LNCaP clone FGC (cell line): ENCODE results near the gene LY6G5C.
A peak's percentile ranks its signal among the peaks of the same experiment; 100 is the strongest.

Experiments
- DNase-seq: peaks from one replicate; pipeline ENCODE4 v3.0.0-alpha.2; 2011; ENCODE audit warnings: low read depth
- H3K4me3 ChIP-seq: 2 replicates; pipeline ENCODE4 v1.5.1; 2011; ENCODE audit warnings: mild to moderate bottlenecking, low read depth, low read length, control low read depth
- CTCF ChIP-seq: IDR thresholded peaks from 2 replicates; pipeline ENCODE4 v1.5.1; 2012; ENCODE audit warnings: mild to moderate bottlenecking; ENCODE audit not compliant: control insufficient read depth, insufficient read depth; ENCODE audit errors: extremely low read depth

The LY6G5C gene

GRCh38 chr6:31654574-31655348 is 26.1 kb downstream of the LY6G5C start:
- TF ChIP-seq CTCF: no peak
- no peak overlapping the region for H3K4me3 ChIP-seq
- no peak for DNase-seq

- TF ChIP-seq CTCF: no peak
- no peak for DNase-seq
- peak overlapping the region; percentile 80 for H3K4me3 ChIP-seq
Observed at GRCh38 chr6:31652925-31653724, 27.7 kb downstream of the LY6G5C start.

GRCh38 chr6:31651602-31652191 is 29.2 kb downstream of the LY6G5C start:
- peak overlapping the region; percentile 80 for H3K4me3 ChIP-seq
- peak; percentile 77 for DNase-seq
- TF ChIP-seq CTCF: no peak

- TF ChIP-seq CTCF: no peak
- no peak overlapping the region for H3K4me3 ChIP-seq
- DNase-seq: no peak
Observed at GRCh38 chr6:31645325-31645724, 35.5 kb downstream of the LY6G5C start.

GRCh38 chr6:31643818-31644454 is 36.9 kb downstream of the LY6G5C start:
- TF ChIP-seq CTCF: no peak
- H3K4me3 ChIP-seq: no peak overlapping the region
- no peak for DNase-seq

GRCh38 chr6:31642798-31643570 is 37.9 kb downstream of the LY6G5C start:
- no peak overlapping the region for H3K4me3 ChIP-seq
- no peak for DNase-seq
- TF ChIP-seq CTCF: no peak
